HL-60/S4 (cell line): Measurements from ENCODE around the gene VRK2.
"Not testable (repeated sequence)": the region's sequence is repeated elsewhere in the genome, so short reads cannot be mapped to it uniquely, and the experiment has no call there.

Experiments
- in situ Hi-C: fragments of 300-500 bp; cut with MboI; formaldehyde crosslinking; loops from 2 replicates; pipeline ENCODE4 v1.14.3; 2022; ENCODE audit warnings: low sequenced_read_pairs

VRK2 gene

DNA sequence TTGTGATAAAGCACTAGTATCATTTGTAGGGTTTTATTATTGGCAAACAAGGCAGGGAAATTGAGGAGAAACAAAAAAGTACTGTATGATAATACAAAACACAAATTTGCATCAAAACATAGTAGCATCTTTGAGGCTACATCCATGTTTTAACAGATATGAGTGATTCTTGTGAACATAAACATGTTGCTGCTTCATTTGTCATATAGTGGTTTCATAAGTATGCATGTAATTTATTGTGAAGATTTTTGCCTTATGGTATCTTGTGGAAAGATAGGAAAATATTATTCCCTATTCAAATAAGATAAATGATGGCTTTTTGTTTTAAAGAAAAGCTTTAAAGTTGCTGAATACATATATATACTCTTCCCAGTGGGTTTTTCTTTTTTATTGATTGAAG, 60.3 kb downstream of the VRK2 start:
- in situ Hi-C loops = no loop called here

DNA sequence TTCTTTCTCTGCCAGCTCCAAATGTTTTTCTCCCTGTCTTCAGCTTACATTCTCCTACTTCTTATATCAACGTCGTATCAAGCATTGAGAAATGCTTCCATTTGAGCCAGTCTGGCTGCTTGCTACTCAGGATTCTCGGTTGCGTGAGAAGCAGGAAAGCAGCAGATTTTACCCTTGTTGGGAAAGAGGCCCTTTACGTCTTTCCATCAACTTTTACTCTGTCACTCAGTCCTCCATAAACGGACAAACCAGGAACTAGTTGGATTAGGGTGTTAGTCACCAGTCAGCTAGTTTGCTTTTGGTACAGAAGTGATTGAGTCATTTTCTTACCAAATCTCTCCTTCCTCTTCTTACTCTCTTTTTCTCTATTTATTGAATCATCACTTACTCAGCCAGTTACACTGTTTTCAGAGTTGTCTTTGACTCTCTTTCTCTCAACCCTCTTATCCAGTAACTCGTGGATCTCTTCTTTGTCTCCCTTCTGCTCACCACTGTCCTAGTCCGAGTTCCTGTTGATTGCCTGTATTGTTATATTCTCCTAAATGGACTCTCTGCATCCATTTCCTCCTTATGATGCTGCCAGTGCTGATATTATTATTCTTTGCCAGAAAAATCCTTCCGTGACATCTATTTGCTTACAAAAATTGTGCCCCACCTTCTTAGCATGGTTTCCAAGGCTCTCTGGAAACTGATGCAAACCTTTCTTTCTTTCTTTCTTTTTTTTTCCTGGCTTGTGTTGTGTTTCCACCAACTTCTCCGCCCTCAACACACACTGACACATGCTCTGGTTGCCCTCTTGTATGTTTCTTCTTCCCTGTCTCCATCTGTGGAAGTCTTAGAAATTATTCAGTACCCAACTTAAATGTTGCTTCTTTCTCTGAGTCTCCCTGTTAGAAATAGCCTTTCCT, 61.5 kb downstream of the VRK2 start:
- in situ Hi-C loops = no loop called here

- in situ Hi-C loops = no loop called here
These were observed 62.9 kb downstream of the VRK2 start for GRCh38 chr2:58109481-58109880.

GRCh38 chr2:58110765-58111164, 64.2 kb downstream of the VRK2 start:
- in situ Hi-C loops = no loop called here

GRCh38 chr2:58113563-58113962, 67.0 kb downstream of the VRK2 start:
- in situ Hi-C loops = not testable (repeated sequence)

DNA sequence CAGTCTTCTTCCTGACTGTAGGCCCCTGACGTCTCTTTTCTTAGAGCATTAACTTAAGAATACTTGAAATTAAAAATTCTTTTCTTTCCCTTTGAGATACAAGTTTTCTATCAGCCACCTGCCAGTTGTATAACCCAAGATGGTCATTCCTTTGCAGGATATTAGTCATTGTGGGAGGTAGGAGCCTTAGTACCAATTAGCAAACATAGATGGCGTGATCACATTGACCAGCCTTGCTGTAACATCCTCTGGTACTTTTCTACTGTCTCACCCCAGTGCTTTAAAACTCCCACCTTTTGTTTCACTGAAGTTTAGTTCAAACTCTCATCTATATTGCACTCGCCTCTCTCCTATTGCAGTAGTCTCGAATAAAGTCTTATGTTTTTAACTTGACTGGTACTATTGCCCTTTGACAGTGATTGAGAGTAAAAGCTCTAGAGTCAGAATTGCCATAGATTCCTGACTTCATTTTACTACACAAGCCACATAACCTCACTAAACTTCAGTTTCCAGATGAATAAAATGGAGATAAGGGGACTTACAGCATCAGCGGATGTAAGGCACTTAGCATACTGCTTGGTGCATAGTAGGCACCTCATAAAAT, 74.1 kb downstream of the VRK2 start:
- in situ Hi-C loops = no loop called here

DNA sequence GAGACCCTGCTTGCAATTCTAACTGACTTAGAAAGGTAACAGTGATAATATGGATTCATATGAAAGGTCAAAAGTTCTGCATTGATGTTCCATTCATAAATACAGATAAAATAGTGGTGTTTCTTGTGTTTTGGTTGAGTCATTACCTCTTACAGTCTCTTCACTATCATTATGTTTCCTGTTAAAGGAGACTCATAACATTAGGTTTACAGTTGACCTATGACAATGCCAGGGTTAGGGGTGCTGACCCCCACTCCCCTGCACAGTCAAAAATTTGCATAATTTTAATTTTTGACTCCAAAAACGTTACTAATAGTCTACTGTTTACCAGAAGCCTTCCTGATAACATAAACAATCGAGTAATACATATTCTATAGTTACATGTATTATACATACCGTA, 75.4 kb downstream of the VRK2 start:
- in situ Hi-C loops = no loop called here

DNA sequence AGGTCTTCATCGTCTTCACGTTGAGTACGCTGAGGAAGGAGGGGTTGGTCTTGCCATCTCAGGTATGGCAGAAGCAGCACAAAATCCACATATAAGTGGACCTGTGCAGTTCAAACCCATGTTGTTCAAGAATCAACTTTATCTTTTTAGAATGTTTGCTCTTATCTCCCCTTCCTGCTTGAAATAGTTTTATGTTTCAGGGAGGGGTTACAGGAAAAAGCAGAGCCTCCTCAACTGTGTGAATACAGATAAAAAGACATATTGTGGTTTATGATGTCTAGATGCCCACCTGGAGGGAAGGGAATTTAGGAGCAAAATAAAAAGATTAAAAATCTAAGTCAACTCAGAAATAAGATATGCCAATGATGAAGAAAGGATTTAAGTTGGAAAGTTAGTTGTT, 75.9 kb downstream of the VRK2 start:
- in situ Hi-C loops = no loop called here

GRCh38 chr2:58127111-58127510, 80.5 kb downstream of the VRK2 start:
- in situ Hi-C loops = no loop called here

GRCh38 chr2:58130238-58130637, 83.6 kb downstream of the VRK2 start:
- in situ Hi-C loops = no loop called here

GRCh38 chr2:58131191-58132011, 84.8 kb downstream of the VRK2 start:
- in situ Hi-C loops = no loop called here

DNA sequence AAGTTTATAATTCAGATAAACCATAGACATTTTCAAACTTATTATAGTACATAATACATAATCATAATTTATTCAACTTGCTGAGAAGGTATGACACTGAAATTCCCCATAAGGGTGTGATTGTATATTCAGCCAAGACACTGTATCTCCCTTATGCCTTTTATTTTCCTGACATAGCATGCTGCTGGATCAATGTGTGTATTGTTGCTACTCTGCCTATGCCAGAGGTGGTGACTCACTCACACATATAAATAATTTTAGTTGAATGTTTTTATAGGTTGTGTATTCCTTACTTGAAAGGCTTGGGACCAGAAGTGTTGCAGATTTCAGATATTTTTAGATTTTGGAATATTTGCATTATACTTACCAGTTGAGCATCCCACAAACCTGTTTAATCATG, 86.8 kb downstream of the VRK2 start:
- in situ Hi-C loops = no loop called here

DNA sequence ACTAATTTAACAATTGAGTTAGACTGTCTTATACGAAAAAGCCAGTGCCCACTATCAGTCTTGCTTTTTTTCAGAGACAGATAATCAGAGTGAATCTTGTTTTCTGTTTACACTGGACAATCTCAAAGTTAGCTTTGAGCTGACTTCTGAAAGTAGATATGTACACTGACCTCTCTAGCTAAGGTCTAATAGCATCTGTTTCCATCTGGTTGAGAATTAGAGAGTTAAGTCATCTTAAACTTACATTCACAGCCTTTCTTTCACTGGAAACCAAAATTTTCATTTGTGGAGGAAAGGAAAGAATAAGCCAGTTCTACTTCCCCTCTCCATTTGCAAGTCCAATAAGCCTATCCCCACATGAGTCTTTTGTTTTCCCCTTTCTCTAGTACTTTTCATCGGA, 89.3 kb downstream of the VRK2 start:
- in situ Hi-C loops = no loop called here

DNA sequence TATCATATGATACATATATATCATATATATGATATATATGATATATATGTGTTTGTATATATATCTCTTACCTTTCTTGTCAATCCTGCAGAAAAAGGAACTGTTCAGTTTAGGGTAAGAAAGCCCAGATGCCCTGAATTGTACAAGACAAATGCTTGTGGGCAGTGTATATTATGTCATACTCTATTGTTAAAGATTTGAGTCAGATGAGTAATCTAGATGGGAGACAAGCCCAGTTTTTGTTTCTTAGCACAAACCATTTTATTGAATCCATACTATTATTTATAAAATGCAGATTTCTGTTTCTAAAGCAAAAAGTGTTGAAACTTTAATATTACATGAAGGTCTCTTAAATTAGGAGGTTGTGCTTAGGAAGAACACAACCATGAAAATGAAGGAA, 90.6 kb downstream of the VRK2 start:
- in situ Hi-C loops = no loop called here

DNA sequence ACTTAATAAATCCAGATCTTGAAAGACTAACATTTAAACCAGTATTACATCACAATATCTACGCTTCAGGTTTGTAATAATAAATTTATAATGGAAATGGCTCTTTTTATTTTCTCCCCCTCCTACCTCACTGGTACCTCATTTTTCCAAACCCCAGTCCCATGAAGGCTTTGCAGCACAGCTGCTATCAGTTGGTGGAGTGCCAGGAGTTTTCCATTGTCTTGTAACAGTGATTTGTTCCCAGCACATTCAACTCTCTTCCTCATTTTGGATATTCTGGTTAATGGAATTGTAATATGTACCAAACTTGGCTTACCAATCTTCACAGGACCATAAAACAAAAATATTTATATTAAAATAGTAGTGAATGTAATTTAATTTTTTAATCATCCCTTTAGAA, 91.2 kb downstream of the VRK2 start:
- in situ Hi-C loops = no loop called here

DNA sequence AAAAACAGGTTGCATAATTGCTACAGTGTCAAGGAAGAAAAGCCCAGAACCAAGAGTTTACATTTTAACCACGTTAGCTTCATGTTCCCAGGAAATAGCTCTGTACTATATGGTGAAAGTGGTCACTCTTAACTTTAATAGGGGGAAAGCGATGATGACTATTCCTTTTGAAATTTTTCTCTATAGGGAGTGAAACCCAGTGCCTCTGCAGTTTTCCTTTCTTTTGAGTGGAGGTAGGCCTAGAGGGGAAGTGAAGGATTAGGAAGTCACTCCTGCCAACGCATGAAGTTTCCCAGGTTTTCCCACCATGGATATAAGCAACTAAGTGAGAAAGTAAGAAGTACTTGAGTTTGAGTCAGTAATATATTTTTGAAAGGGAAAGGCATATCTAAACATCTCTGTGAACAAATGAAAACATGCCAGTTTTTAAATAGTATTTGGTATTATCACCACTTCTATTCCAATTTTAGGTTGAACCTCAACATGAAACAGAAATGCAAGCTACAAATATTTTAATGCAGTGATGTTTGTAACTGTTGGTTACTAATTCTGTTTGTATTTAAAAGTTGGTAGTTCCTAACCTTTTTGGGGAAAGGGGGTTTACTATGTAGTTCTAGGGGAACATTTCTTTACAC, 91.9 kb downstream of the VRK2 start:
- in situ Hi-C loops = no loop called here

GRCh38 chr2:58140508-58141072, 94.0 kb downstream of the VRK2 start:
- in situ Hi-C loops = no loop called here

DNA sequence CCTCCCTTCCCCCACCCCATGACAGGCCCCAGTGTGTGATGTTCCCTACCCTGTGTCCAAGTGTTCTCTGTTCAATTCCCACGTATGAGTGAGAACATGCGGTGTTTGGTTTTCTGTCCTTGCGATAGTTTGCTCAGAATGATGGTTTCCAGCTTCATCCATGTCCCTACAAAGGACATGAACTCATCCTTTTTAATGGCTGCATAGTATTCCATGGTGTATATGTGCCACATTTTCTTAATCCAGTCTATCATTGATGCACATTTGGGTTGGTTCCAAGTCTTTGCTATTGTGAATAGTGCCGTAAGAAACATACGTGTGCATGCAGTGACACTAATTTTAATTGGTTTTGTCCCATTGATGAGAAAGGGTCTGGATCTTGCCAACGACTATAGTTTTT, 99.2 kb downstream of the VRK2 start:
- in situ Hi-C loops = not testable (repeated sequence)

DNA sequence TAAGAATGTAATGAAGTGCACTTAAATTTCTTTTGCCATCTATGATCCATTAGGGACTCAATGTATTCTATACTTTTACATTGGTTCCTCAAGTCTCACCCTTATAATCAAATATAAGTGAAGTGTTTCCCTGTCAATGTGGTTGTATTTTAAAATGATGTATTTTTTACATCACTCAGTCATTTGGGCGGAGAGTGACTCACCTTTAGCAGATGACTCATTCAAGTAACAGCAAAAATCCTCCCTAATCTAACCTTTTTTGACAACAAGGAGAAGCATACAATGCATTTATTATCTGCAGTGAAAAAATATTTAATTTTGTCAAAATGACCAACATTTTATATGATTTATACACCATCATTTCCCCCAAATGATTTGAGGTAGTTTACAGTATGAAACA, 100.1 kb downstream of the VRK2 start:
- in situ Hi-C loops = no loop called here

DNA sequence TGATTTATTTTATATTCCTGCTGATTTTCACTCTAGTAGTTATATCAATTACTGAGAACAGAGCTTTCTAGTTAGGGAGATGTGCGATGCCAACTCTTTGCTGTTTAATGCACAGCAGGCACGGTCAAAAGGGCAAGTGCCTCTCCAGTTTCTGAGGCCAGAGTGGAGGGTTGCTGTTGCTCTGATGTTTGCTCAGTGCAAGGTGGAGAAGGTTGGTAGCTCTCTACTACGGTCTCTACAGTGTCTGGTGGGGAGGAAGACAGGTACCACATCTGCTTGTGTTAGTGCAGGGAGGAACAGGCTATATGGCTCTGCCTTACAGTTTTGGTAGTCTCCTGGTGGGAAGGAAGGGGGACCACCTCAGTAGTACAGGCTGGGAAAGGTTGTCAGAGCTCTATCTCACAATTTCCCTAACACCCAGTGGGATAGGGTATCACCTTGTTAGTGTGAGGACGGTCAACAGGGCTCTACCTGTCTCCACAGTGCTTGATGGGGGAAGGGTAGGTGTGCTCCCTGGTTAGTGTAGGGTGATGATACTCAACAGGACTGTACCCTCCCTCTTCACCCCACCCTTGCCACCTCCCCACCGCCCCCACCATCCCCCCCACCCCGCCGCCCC, 108.7 kb downstream of the VRK2 start:
- in situ Hi-C loops = no loop called here
